CD4-positive, alpha-beta T cell (primary cell): ENCODE measurements around the gene DNAH1. TPM values are rescaled to one million over a fixed set of nuclear protein-coding genes. Genes with fewer than 3 reads are reported as not detected.

Source experiments
- ATAC-seq: fragments of 200-7000 bp; cut with Tn5 transposase; one replicate; pipeline ENCODE4 v1.10.0; 2022; ENCODE audit warnings: mild to moderate bottlenecking; ENCODE audit not compliant: poor library complexity
- CTCF ChIA-PET: fragments of 350-600 bp; sonication (Branson Sonifier 250); formaldehyde crosslinking; loops from one replicate; lab custom pipeline; 2021; ENCODE audit warnings: antibody characterized with exemption, inconsistent platforms; lab: Charles Lee
- POLR2A ChIA-PET: fragments of 350-600 bp; sonication (Branson Sonifier 250); formaldehyde crosslinking; loops from one replicate; lab custom pipeline; 2021; ENCODE audit warnings: antibody characterized with exemption, inconsistent platforms; lab: Charles Lee
- DNase-seq, 14 experiments: peaks; one replicate each; pipeline ENCODE4 v3.0.0-alpha.2; 2013 to 2020; ENCODE audit warnings: mixed read lengths in 2 of 14
- H3K27ac ChIP-seq, 2 donors: one replicate each; pipeline versions ENCODE4 v1.5.1 to v1.7.0; 2013; ENCODE audit warnings: low read length in 2 of 2, low read depth in 1 of 2, mild to moderate bottlenecking in 1 of 2
- H3K27me3 ChIP-seq, 2 experiments: 1 replicate in 1 of 2; 2 replicates in 1 of 2; pipeline versions ENCODE4 v1.6.1 to v1.7.0; 2013; ENCODE audit warnings: low read length in 2 of 2, control low read depth in 1 of 2, mild to moderate bottlenecking in 1 of 2, moderate library complexity in 1 of 2; ENCODE audit not compliant: insufficient read depth in 2 of 2, control insufficient read depth in 1 of 2
- H3K36me3 ChIP-seq: one replicate; pipeline ENCODE4 v1.6.1; 2013; ENCODE audit warnings: low read length, control low read depth; ENCODE audit not compliant: insufficient read depth
- H3K4me1 ChIP-seq: one replicate; pipeline ENCODE4 v1.6.1; 2013; ENCODE audit warnings: low read length, control low read depth; ENCODE audit not compliant: insufficient read depth
- H3K4me3 ChIP-seq: one replicate; pipeline ENCODE4 v1.5.1; 2013; ENCODE audit warnings: mild to moderate bottlenecking, low read length, moderate library complexity
- H3K9me3 ChIP-seq, 2 experiments: 1 replicate in 1 of 2; 2 replicates in 1 of 2; pipeline versions ENCODE4 v1.6.1 to v1.7.0; 2013; ENCODE audit warnings: low read length in 2 of 2, mild to moderate bottlenecking in 2 of 2, control low read depth in 1 of 2, moderate library complexity in 1 of 2; ENCODE audit not compliant: control insufficient read depth in 1 of 2, insufficient read depth in 1 of 2
- H3K27ac Mint-ChIP-seq: one replicate; pipeline ENCODE4 v1.8.0; 2020; ENCODE audit warnings: mixed read lengths
- H3K27me3 Mint-ChIP-seq: one replicate; pipeline ENCODE4 v1.8.0; 2021; ENCODE audit warnings: mixed read lengths
- H3K36me3 Mint-ChIP-seq: one replicate; pipeline ENCODE4 v1.8.0; 2021; ENCODE audit warnings: low read depth, mixed read lengths
- H3K4me1 Mint-ChIP-seq: one replicate; pipeline ENCODE4 v1.8.0; 2021; ENCODE audit warnings: low read depth, mixed read lengths
- H3K4me3 Mint-ChIP-seq: one replicate; pipeline ENCODE4 v1.8.0; 2020; ENCODE audit warnings: mild to moderate bottlenecking, mixed read lengths
- H3K9me3 Mint-ChIP-seq: one replicate; pipeline ENCODE4 v1.8.0; 2020; ENCODE audit warnings: mixed read lengths
- intact Hi-C, 2 experiments: fragments of 100-400 bp; cut with DNase I in 1 of 2; cut with micrococcal nuclease in 1 of 2; formaldehyde crosslinking; loops; one replicate each; pipeline versions ENCODE4 v1.15.1 to v1.9.0; 2023 to 2025; cut with DNase I, micrococcal nuclease
- total RNA-seq, 174 experiments: library from RNA in 2 of 174; stranded (reverse) in 2 of 174; gene quantifications; one replicate each; pipeline ENCODE4 v1.2.3 and lab custom pipeline; 2021 to 2026
- TF ChIP-seq, protein P1 (sequence below): fragments of 200-600 bp; IDR thresholded peaks from one replicate; pipeline ENCODE4 v1.8.0; 2022; ENCODE audit warnings: antibody characterized with exemption, mild to moderate bottlenecking

DNAH1 gene
- total RNA-seq, 2 experiments from 2014 or later = 49.7 to 50.7 TPM

DNA sequence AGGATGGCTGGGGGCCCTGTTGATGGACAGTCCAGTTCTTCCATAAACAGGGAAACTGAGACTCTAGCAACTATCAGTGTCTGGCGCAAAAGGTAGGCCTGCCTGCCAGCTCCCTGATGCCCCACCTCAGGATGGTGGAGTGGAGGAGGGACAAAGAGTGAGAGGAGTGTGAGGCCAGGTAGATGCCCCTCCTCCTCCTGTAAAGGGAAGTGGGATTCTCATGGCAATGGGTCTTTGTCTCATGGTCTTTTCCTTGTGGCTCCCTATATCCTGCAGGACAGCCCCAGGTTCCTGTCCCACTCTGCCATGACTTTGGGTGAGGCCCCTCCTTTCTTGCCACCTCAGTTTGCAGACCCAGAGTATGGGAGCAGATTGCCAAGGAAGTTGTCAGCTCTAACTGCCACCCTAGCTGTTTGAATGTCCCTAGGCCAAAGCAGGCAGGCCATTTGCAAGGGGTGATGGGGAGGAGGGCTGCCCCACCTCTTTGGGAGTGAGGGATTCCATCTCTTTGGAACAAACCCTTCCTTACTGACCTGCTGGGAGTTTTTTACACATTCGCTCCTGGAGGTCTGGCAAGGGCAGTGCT lies 2.8 kb upstream of the DNAH1 start:
- intact Hi-C loops = no loop called here
- POLR2A ChIA-PET = no interaction called here
- no peaks in the 10 kb centered on the region for H3K27me3 ChIP-seq

DNA sequence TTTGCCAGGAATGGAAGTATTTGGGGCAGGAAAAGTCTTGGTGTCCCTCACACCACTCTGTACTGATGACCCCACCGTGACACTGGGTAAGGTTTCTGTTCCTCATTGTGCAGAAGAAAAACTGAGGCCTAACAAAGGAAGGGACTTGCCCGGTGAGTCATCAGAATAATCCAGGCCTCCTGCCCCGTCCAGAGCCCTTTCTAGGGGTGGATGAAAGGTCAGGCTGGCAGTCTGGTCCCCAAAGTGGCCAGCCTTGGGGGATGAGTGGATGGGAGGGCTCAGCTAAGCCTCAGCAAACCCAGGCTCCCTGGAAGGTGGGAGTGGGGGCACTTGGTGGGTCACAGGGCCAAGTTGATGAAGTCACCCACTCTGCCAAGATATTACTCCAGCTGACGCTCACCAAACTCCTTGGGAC lies 2.3 kb upstream of the DNAH1 start:
- intact Hi-C loops = no loop called here
- Mint-ChIP-seq H3K4me1 (peaks cover 22% of the 10 kb centered on the region), H3K9me3 (no peaks in the 10 kb centered on the region), H3K4me3 (no peak overlapping the region), H3K36me3 (peaks cover 5% of the 10 kb centered on the region), H3K27me3 (no peaks in the 10 kb centered on the region), H3K27ac (no peak overlapping the region)
- no peaks in the 10 kb centered on the region for H3K27me3 ChIP-seq
- H3K4me1 ChIP-seq = peaks cover 34% of the 10 kb centered on the region
- TF ChIP-seq, protein P1, sequence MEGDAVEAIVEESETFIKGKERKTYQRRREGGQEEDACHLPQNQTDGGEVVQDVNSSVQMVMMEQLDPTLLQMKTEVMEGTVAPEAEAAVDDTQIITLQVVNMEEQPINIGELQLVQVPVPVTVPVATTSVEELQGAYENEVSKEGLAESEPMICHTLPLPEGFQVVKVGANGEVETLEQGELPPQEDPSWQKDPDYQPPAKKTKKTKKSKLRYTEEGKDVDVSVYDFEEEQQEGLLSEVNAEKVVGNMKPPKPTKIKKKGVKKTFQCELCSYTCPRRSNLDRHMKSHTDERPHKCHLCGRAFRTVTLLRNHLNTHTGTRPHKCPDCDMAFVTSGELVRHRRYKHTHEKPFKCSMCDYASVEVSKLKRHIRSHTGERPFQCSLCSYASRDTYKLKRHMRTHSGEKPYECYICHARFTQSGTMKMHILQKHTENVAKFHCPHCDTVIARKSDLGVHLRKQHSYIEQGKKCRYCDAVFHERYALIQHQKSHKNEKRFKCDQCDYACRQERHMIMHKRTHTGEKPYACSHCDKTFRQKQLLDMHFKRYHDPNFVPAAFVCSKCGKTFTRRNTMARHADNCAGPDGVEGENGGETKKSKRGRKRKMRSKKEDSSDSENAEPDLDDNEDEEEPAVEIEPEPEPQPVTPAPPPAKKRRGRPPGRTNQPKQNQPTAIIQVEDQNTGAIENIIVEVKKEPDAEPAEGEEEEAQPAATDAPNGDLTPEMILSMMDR = no peak
- no peak overlapping the region for H3K27ac ChIP-seq
- CTCF ChIA-PET = no interaction called here
- DNase-seq (peak in 3 of 14 experiments; percentile 18 to 67 (median 59)), ATAC-seq (no peak)
- H3K9me3 ChIP-seq = no peaks in the 10 kb centered on the region
- no peak overlapping the region for H3K4me3 ChIP-seq
- H3K36me3 ChIP-seq = peaks cover 18% of the 10 kb centered on the region
- POLR2A ChIA-PET = no interaction called here

More for the DNA sequence above, 2.8 kb upstream of the DNAH1 start:
- Mint-ChIP-seq H3K27ac (no peak overlapping the region), H3K4me1 (peaks cover 21% of the 10 kb centered on the region), H3K4me3 (no peak overlapping the region), H3K27me3 (no peaks in the 10 kb centered on the region), H3K9me3 (no peaks in the 10 kb centered on the region), H3K36me3 (peaks cover 10% of the 10 kb centered on the region)
- ATAC-seq (no peak), DNase-seq (no peak)
- CTCF ChIA-PET = no interaction called here
- Histone ChIP-seq H3K9me3 (no peaks in the 10 kb centered on the region), H3K4me1 (peaks cover 31% of the 10 kb centered on the region), H3K36me3 (peaks cover 18% of the 10 kb centered on the region), H3K4me3 (no peak overlapping the region), H3K27ac (no peak overlapping the region)
- TF ChIP-seq, protein P1 = no peak

DNA sequence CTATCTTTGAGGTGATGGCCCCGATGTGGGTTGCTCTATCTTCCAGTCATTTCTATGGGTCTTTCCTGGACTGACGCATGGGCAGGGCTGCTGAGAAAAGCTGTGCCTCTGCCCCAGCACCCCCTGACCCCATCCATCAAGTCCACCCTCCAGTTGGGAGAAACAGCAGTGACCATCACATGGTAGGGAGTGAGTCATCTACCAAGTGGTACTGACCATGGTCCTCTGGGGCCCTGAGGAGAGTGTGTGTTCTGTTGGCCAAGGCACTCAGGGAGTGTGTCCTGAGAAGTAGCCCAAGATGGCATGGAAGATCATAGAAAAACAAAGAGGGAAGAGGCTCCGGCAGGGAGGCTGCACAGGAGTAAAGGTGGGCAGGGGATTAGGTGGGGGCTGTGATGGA lies 1.6 kb upstream of the DNAH1 start:
- peaks cover 5% of the 10 kb centered on the region for H3K36me3 Mint-ChIP-seq
- no peak overlapping the region for H3K4me3 Mint-ChIP-seq
- H3K9me3 ChIP-seq = no peaks in the 10 kb centered on the region
- intact Hi-C loops = no loop called here
- ATAC-seq (no peak), DNase-seq (no peak)
- ChIA-PET CTCF (no interaction called here), POLR2A (interaction anchor here (0.9 kb wide), 1 partner anchor 15 kb away, joined by 3 read pairs; no protein-coding TSS in a partner anchor)
- H3K27me3 Mint-ChIP-seq = no peaks in the 10 kb centered on the region
- H3K36me3 ChIP-seq = peaks cover 18% of the 10 kb centered on the region
- H3K4me3 ChIP-seq = no peak overlapping the region
- H3K27ac Mint-ChIP-seq = no peak overlapping the region
- peaks cover 34% of the 10 kb centered on the region for H3K4me1 ChIP-seq
- H3K27me3 ChIP-seq = no peaks in the 10 kb centered on the region
- H3K4me1 Mint-ChIP-seq = peaks cover 22% of the 10 kb centered on the region
- TF ChIP-seq, protein P1 = no peak
- no peak overlapping the region for H3K27ac ChIP-seq
- no peaks in the 10 kb centered on the region for H3K9me3 Mint-ChIP-seq
